ENCODE data around the gene LYZ. TPM values are rescaled to one million over a fixed set of nuclear protein-coding genes. Genes with fewer than 3 reads are reported as not detected.

LYZ gene
- polyA plus RNA-seq, 1 donor (not counting 4 experiments of a cell fraction or from before 2014, with no cell fraction given) = not detected

DNA sequence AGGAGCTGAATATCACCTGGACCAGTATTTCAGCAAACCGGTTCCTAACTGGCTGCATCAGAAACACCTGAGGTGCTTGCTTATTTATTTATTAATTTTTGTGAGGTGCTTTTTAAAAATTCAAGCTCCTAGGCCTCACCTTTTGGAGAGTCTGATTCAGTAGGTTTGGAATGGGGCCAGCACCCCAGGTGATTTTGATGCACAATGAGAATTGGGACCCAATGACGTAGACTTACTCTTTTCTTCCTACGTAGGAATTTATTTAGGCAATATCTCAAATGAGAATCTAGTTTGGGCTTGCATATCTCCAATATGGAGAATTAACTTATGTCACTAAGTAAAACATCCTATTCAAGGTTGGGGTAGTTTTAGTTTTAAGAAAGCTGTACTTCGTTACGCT, 18.6 kb downstream of the LYZ start:
- dilution Hi-C loops (cut with MboI; ENCODE audit: extremely low pct_ligation_motif_present, low sequenced_read_pairs) = no loop called here
- no peaks in the 10 kb centered on the region for H3K27me3 ChIP-seq (ENCODE audit: control insufficient read depth, extremely low read depth, insufficient read depth, low read length)
- H3K9me1 ChIP-seq (ENCODE audit: control insufficient read depth, extremely low read depth, insufficient read depth, low read length) = no peaks in the 10 kb centered on the region
- TF ChIP-seq EZH2 (IDR thresholded peaks at IDR 0.05; ENCODE audit: low read length) = no peak
- TF ChIP-seq, protein P1, sequence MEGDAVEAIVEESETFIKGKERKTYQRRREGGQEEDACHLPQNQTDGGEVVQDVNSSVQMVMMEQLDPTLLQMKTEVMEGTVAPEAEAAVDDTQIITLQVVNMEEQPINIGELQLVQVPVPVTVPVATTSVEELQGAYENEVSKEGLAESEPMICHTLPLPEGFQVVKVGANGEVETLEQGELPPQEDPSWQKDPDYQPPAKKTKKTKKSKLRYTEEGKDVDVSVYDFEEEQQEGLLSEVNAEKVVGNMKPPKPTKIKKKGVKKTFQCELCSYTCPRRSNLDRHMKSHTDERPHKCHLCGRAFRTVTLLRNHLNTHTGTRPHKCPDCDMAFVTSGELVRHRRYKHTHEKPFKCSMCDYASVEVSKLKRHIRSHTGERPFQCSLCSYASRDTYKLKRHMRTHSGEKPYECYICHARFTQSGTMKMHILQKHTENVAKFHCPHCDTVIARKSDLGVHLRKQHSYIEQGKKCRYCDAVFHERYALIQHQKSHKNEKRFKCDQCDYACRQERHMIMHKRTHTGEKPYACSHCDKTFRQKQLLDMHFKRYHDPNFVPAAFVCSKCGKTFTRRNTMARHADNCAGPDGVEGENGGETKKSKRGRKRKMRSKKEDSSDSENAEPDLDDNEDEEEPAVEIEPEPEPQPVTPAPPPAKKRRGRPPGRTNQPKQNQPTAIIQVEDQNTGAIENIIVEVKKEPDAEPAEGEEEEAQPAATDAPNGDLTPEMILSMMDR (optimal IDR thresholded peaks at IDR 0.05 in 1 of 3, IDR thresholded peaks at IDR 0.05 in 1 of 3, conservative IDR thresholded peaks at IDR 0.05 in 1 of 3; ENCODE audit: extremely low read depth in 1 of 3, insufficient read depth in 2 of 3, low read length in 3 of 3) = no peak
- peaks cover 10% of the 10 kb centered on the region for H3K4me1 ChIP-seq (ENCODE audit: control insufficient read depth, extremely low read depth, insufficient read depth, low read length)
- no peak overlapping the region for H3K9ac ChIP-seq (ENCODE audit: control insufficient read depth, extremely low read depth, insufficient read depth, low read length)
- DNase-seq (ENCODE audit: low read depth, low spot score) (peak; percentile 41), FAIRE-seq (no peak)
- peak overlapping the region; percentile 42 for H3K4me2 ChIP-seq (ENCODE audit: control insufficient read depth, extremely low read depth, insufficient read depth, low read depth, low read length)
- peak overlapping the region; percentile 72 for H3K27ac ChIP-seq (ENCODE audit: control insufficient read depth, insufficient read depth, low read length)
- no peak overlapping the region for H2AFZ ChIP-seq (ENCODE audit: control insufficient read depth, low read length)
- no peak overlapping the region for H3K4me3 ChIP-seq (ENCODE audit: control insufficient read depth in 2 of 3, extremely low read depth in 1 of 3, insufficient read depth in 2 of 3, low read depth in 1 of 3, low read length in 3 of 3)
- no peaks in the 10 kb centered on the region for H3K9me3 ChIP-seq (ENCODE audit: control insufficient read depth, low read depth, low read length)
- H4K20me1 ChIP-seq (ENCODE audit: control insufficient read depth, extremely low read depth, insufficient read depth, low read length) = no peaks in the 10 kb centered on the region
- H3K79me2 ChIP-seq (ENCODE audit: control insufficient read depth, insufficient read depth, low read length) = no peaks in the 10 kb centered on the region
- H3K36me3 ChIP-seq (ENCODE audit: control insufficient read depth in 2 of 2, extremely low read depth in 1 of 2, insufficient read depth in 2 of 2, low read length in 2 of 2) = peaks cover 4 to 7% of the 10 kb centered on the region in 2 experiments

DNA sequence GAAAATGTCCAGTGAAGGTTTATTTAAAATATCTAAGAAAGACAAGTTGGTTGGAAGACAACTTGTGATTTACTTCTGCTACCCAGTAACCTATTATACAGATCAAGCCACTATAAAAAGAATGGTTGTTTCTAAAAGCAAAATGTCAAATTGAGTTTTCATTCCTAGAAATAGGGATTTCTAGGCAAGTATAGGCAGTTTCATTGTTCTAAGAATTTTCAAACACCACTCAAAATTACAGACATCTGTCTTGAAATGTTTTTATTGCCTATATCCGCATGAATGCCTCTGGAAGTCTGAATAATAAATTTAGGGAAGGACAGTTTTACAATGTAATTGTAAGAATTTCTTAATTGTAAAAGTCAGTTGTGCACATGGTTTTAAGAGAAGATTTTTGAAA, 20.0 kb downstream of the LYZ start:
- H3K4me1 ChIP-seq (ENCODE audit: control insufficient read depth, extremely low read depth, insufficient read depth, low read length) = peaks cover 10% of the 10 kb centered on the region

More for the DNA sequence above, 20.0 kb downstream of the LYZ start:
- H3K79me2 ChIP-seq (ENCODE audit: control insufficient read depth, insufficient read depth, low read length) = no peaks in the 10 kb centered on the region
- no peak overlapping the region for H3K9ac ChIP-seq (ENCODE audit: control insufficient read depth, extremely low read depth, insufficient read depth, low read length)
- TF ChIP-seq EZH2 (IDR thresholded peaks at IDR 0.05; ENCODE audit: low read length) = no peak
- TF ChIP-seq, protein P1 (optimal IDR thresholded peaks at IDR 0.05 in 1 of 3, IDR thresholded peaks at IDR 0.05 in 1 of 3, conservative IDR thresholded peaks at IDR 0.05 in 1 of 3; ENCODE audit: extremely low read depth in 1 of 3, insufficient read depth in 2 of 3, low read length in 3 of 3) = no peak
- no peak for FAIRE-seq
- no peaks in the 10 kb centered on the region for H3K9me3 ChIP-seq (ENCODE audit: control insufficient read depth, low read depth, low read length)
- H3K9me1 ChIP-seq (ENCODE audit: control insufficient read depth, extremely low read depth, insufficient read depth, low read length) = no peaks in the 10 kb centered on the region
- no peak for DNase-seq (ENCODE audit: low read depth, low spot score)
- H3K4me3 ChIP-seq (ENCODE audit: control insufficient read depth in 2 of 3, extremely low read depth in 1 of 3, insufficient read depth in 2 of 3, low read depth in 1 of 3, low read length in 3 of 3) = no peak overlapping the region
- H3K4me2 ChIP-seq (ENCODE audit: control insufficient read depth, extremely low read depth, insufficient read depth, low read depth, low read length) = no peak overlapping the region
- no peaks in the 10 kb centered on the region for H3K27me3 ChIP-seq (ENCODE audit: control insufficient read depth, extremely low read depth, insufficient read depth, low read length)
- H2AFZ ChIP-seq (ENCODE audit: control insufficient read depth, low read length) = no peak overlapping the region
- dilution Hi-C loops (cut with MboI; ENCODE audit: extremely low pct_ligation_motif_present, low sequenced_read_pairs) = no loop called here
- no peak overlapping the region for H3K27ac ChIP-seq (ENCODE audit: control insufficient read depth, insufficient read depth, low read length)
- no peaks in the 10 kb centered on the region for H4K20me1 ChIP-seq (ENCODE audit: control insufficient read depth, extremely low read depth, insufficient read depth, low read length)
- H3K36me3 ChIP-seq (ENCODE audit: control insufficient read depth in 2 of 2, extremely low read depth in 1 of 2, insufficient read depth in 2 of 2, low read length in 2 of 2) = peaks cover 6 to 7% of the 10 kb centered on the region in 2 experiments

Measured in keratinocyte (primary cell).